Upper lobe of left lung (tissue), 6 donors: ENCODE measurements around the gene NFIB. TPM values are rescaled to one million over a fixed set of nuclear protein-coding genes. Genes with fewer than 3 reads are reported as not detected.

Experiments used
- ATAC-seq, 2 donors: fragments of 200-7000 bp; cut with Tn5 transposase; one replicate each; pipeline ENCODE4 v1.9.1; 2022; ENCODE audit warnings: mild to moderate bottlenecking in 2 of 2, moderate library complexity in 2 of 2; ENCODE audit not compliant: low FRiP score in 2 of 2
- DNase-seq, 2 donors: peaks; one replicate each; pipeline ENCODE4 v3.0.0-alpha.2; 2019 to 2020
- H3K27ac ChIP-seq, 4 donors: fragments of 200-600 bp; sonication (generic); one replicate each; pipeline ENCODE4 v1.5.1; 2016 to 2019
- H3K27me3 ChIP-seq, 4 donors: fragments of 200-600 bp; sonication (generic); one replicate each; pipeline ENCODE4 v1.5.1; 2017 to 2019
- H3K36me3 ChIP-seq, 4 donors: fragments of 200-600 bp; sonication (generic); one replicate each; pipeline ENCODE4 v1.5.1; 2016 to 2019
- H3K4me1 ChIP-seq, 4 donors: fragments of 200-600 bp; sonication (generic); one replicate each; pipeline ENCODE4 v1.5.1; 2018 to 2019
- H3K4me3 ChIP-seq, 4 donors: fragments of 200-600 bp; sonication (generic); one replicate each; pipeline ENCODE4 v1.5.1; 2017 to 2019; ENCODE audit warnings: mild to moderate bottlenecking in 2 of 4, moderate library complexity in 1 of 4
- H3K9me3 ChIP-seq, 4 donors: fragments of 200-600 bp; sonication (generic); one replicate each; pipeline ENCODE4 v1.5.1; 2018 to 2019
- CTCF ChIP-seq, 6 experiments: fragments of 450-650 bp in 4 of 6; fragments of 200-600 bp in 2 of 6; sonication (generic) in 2 of 6; IDR thresholded peaks; one replicate each; pipeline ENCODE4 v1.5.1; 2016 to 2019; ENCODE audit warnings: antibody characterized with exemption in 6 of 6
- EP300 ChIP-seq, 4 donors: sonication (generic); formaldehyde crosslinking; IDR thresholded peaks; one replicate each; pipeline ENCODE4 v1.5.1; 2017; ENCODE audit warnings: antibody characterized with exemption in 4 of 4, control low read depth in 2 of 4
- POLR2A ChIP-seq, 4 donors: fragments of 450-650 bp; IDR thresholded peaks; one replicate each; pipeline ENCODE4 v1.5.1; 2016 to 2017; ENCODE audit warnings: antibody characterized with exemption in 4 of 4, mild to moderate bottlenecking in 2 of 4
- POLR2AphosphoS5 ChIP-seq, 2 donors: sonication (generic); formaldehyde crosslinking; IDR thresholded peaks; one replicate each; pipeline ENCODE4 v1.5.1; 2017; ENCODE audit warnings: antibody characterized with exemption in 2 of 2
- WGBS, 2 donors: methylation state at CpG; one replicate each; pipeline ENCODE4 v1.1.5; 2017 to 2018; 5-methylcytosine and 5-hydroxymethylcytosine counted together
- total RNA-seq, 6 donors: library from RNA; depleted of rRNA in 4 of 6; stranded (reverse); fragments of >200 nt in 4 of 6; gene quantifications; one replicate each; pipeline versions ENCODE4 v1.1.0 to v1.2.1, GENCODE V29; 2016 to 2021
- donor health status: DM: no; HTN: no; CAD: no; lungs with moderate emphysema.
- donor health status: DM: no; HTN: yes; CAD: no; lungs with severe emphysema.

Gene NFIB
- total RNA-seq, 6 donors from 2014 or later = 33.9 to 109 (median 67.5) TPM

GRCh38 chr9:14081745-14082144 is 232.2 kb downstream of the NFIB start:
- WGBS, 2 donors = 80 to 84% methylated on average over 4 of the region's 4 CpGs
- Histone ChIP-seq H3K4me1 (no peaks in the 10 kb centered on the region), H3K27me3 (no peaks in the 10 kb centered on the region), H3K4me3 (no peak overlapping the region), H3K27ac (no peak overlapping the region), H3K9me3 (no peaks in the 10 kb centered on the region), H3K36me3 (peaks cover 0 to 2% (median 0%) of the 10 kb centered on the region in 4 donors)
- ATAC-seq (no peak), DNase-seq (no peak)
- no peak for TF ChIP-seq EP300 (IDR thresholded peaks at IDR 0.05)
- no peak for TF ChIP-seq POLR2A (IDR thresholded peaks at IDR 0.05)
- TF ChIP-seq POLR2AphosphoS5 (IDR thresholded peaks at IDR 0.05) = no peak
- TF ChIP-seq CTCF (IDR thresholded peaks at IDR 0.05) = no peak

GRCh38 chr9:14080959-14081542 is 232.9 kb downstream of the NFIB start:
- TF ChIP-seq POLR2A (IDR thresholded peaks at IDR 0.05) (no peak), CTCF (IDR thresholded peaks at IDR 0.05) (no peak), EP300 (IDR thresholded peaks at IDR 0.05) (no peak), POLR2AphosphoS5 (IDR thresholded peaks at IDR 0.05) (no peak)
- H3K36me3 ChIP-seq = no peaks in the 10 kb centered on the region
- no peak overlapping the region for H3K27ac ChIP-seq
- no peak for DNase-seq
- H3K4me1 ChIP-seq = no peaks in the 10 kb centered on the region
- WGBS, 2 donors = 69 to 70% methylated on average over 6 of the region's 6 CpGs
- no peaks in the 10 kb centered on the region for H3K9me3 ChIP-seq
- no peak for ATAC-seq
- no peaks in the 10 kb centered on the region for H3K27me3 ChIP-seq
- no peak overlapping the region for H3K4me3 ChIP-seq

- H3K4me1 ChIP-seq = no peaks in the 10 kb centered on the region
- WGBS, 2 donors = 76 to 77% methylated on average over 4 of the region's 4 CpGs
- H3K9me3 ChIP-seq = no peaks in the 10 kb centered on the region
- H3K4me3 ChIP-seq = no peak overlapping the region
- ATAC-seq = no peak
- no peak for TF ChIP-seq EP300 (IDR thresholded peaks at IDR 0.05)
- TF ChIP-seq CTCF (IDR thresholded peaks at IDR 0.05) = no peak
- TF ChIP-seq POLR2AphosphoS5 (IDR thresholded peaks at IDR 0.05) = no peak
- no peak for TF ChIP-seq POLR2A (IDR thresholded peaks at IDR 0.05)
- no peaks in the 10 kb centered on the region for H3K36me3 ChIP-seq
- no peak overlapping the region for H3K27ac ChIP-seq
- no peaks in the 10 kb centered on the region for H3K27me3 ChIP-seq
- DNase-seq = no peak
These were observed 234.5 kb downstream of the NFIB start for GRCh38 chr9:14079440-14079839.

- Histone ChIP-seq H3K36me3 (no peaks in the 10 kb centered on the region), H3K4me1 (no peaks in the 10 kb centered on the region), H3K9me3 (no peaks in the 10 kb centered on the region), H3K27me3 (no peaks in the 10 kb centered on the region), H3K27ac (no peak overlapping the region), H3K4me3 (no peak overlapping the region)
- 56 to 58% methylated on average over 4 of the region's 4 CpGs for WGBS, 2 donors
- DNase-seq (no peak), ATAC-seq (no peak)
- TF ChIP-seq POLR2A (IDR thresholded peaks at IDR 0.05) (no peak), EP300 (IDR thresholded peaks at IDR 0.05) (no peak), CTCF (IDR thresholded peaks at IDR 0.05) (no peak), POLR2AphosphoS5 (IDR thresholded peaks at IDR 0.05) (no peak)
These were observed 236.3 kb downstream of the NFIB start for GRCh38 chr9:14077672-14078071.

- H3K9me3 ChIP-seq = no peaks in the 10 kb centered on the region
- H3K4me1 ChIP-seq = no peaks in the 10 kb centered on the region
- H3K27ac ChIP-seq = no peak overlapping the region
- ATAC-seq (no peak), DNase-seq (no peak)
- TF ChIP-seq CTCF (IDR thresholded peaks at IDR 0.05) (no peak), POLR2AphosphoS5 (IDR thresholded peaks at IDR 0.05) (no peak), POLR2A (IDR thresholded peaks at IDR 0.05) (no peak), EP300 (IDR thresholded peaks at IDR 0.05) (no peak)
- H3K36me3 ChIP-seq = no peaks in the 10 kb centered on the region
- 80 to 88% methylated on average over 4 of the region's 4 CpGs for WGBS, 2 donors
- H3K27me3 ChIP-seq = no peaks in the 10 kb centered on the region
- no peak overlapping the region for H3K4me3 ChIP-seq
These were observed 238.7 kb downstream of the NFIB start for GRCh38 chr9:14075218-14075617.
